Measurements from ENCODE around the gene RABGAP1L. TPM values are rescaled to one million over a fixed set of nuclear protein-coding genes. Genes with fewer than 3 reads are reported as not detected.
A peak's percentile ranks its signal among the peaks of the same experiment; 100 is the strongest.
"Not testable (repeated sequence)": the region's sequence is repeated elsewhere in the genome, so short reads cannot be mapped to it uniquely, and the experiment has no call there.

RABGAP1L gene
- total RNA-seq, 2 donors from 2014 or later: 53.4 to 101 TPM

GRCh38 chr1:174678657-174679056, 519.3 kb downstream of the RABGAP1L start:
- Mint-ChIP-seq H3K36me3 (no peaks in the 10 kb centered on the region), H3K9me3 (no peaks in the 10 kb centered on the region), H3K27ac (no peak overlapping the region), H3K4me3 (no peak overlapping the region), H3K27me3 (no peaks in the 10 kb centered on the region), H3K4me1 (ENCODE audit: low read depth in 2 of 2) (peaks cover 5 to 6% of the 10 kb centered on the region in 2 donors)
- no peak for DNase-seq (ENCODE audit: low spot score)
- no peak for ATAC-seq

GRCh38 chr1:174680101-174680500, 520.8 kb downstream of the RABGAP1L start:
- Mint-ChIP-seq H3K4me3 (no peak overlapping the region), H3K27ac (no peak overlapping the region), H3K9me3 (no peaks in the 10 kb centered on the region), H3K36me3 (no peaks in the 10 kb centered on the region), H3K27me3 (no peaks in the 10 kb centered on the region), H3K4me1 (ENCODE audit: low read depth in 2 of 2) (peaks cover 5 to 6% of the 10 kb centered on the region in 2 donors)
- no peak for ATAC-seq
- DNase-seq (ENCODE audit: low spot score): no peak

GRCh38 chr1:174682419-174683008, 523.2 kb downstream of the RABGAP1L start:
- peaks cover 10 to 15% of the 10 kb centered on the region in 2 donors for H3K4me1 Mint-ChIP-seq (ENCODE audit: low read depth in 2 of 2)

GRCh38 chr1:174686213-174686612, 526.9 kb downstream of the RABGAP1L start:
- Mint-ChIP-seq H3K27ac (peak overlapping the region in 1 of 2 donors; percentile 20), H3K36me3 (no peaks in the 10 kb centered on the region), H3K4me1 (ENCODE audit: low read depth in 2 of 2) (peaks cover 8 to 15% of the 10 kb centered on the region in 2 donors), H3K9me3 (no peaks in the 10 kb centered on the region), H3K4me3 (no peak overlapping the region), H3K27me3 (no peaks in the 10 kb centered on the region)
- ATAC-seq (peak in 1 of 2 donors; percentile 43), DNase-seq (ENCODE audit: low spot score) (no peak)

More at GRCh38 chr1:174682419-174683008, 523.2 kb downstream of the RABGAP1L start:
- Mint-ChIP-seq H3K36me3 (no peaks in the 10 kb centered on the region), H3K4me3 (no peak overlapping the region), H3K27me3 (no peaks in the 10 kb centered on the region), H3K27ac (no peak overlapping the region), H3K9me3 (no peaks in the 10 kb centered on the region)
- DNase-seq (ENCODE audit: low spot score) (no peak), ATAC-seq (no peak)

GRCh38 chr1:174689524-174689923, 530.2 kb downstream of the RABGAP1L start:
- Mint-ChIP-seq H3K9me3 (no peaks in the 10 kb centered on the region), H3K36me3 (no peaks in the 10 kb centered on the region), H3K4me3 (no peak overlapping the region), H3K27me3 (no peaks in the 10 kb centered on the region), H3K4me1 (ENCODE audit: low read depth in 2 of 2) (peaks cover 4 to 10% of the 10 kb centered on the region in 2 donors), H3K27ac (no peak overlapping the region)
- no peak for DNase-seq (ENCODE audit: low spot score)
- no peak for ATAC-seq

- peaks cover 3% of the 10 kb centered on the region for H3K9me3 Mint-ChIP-seq
Observed at GRCh38 chr1:174690266-174690665, 530.9 kb downstream of the RABGAP1L start.

GRCh38 chr1:174692313-174692712, 533.0 kb downstream of the RABGAP1L start:
- Mint-ChIP-seq H3K27ac (no peak overlapping the region), H3K9me3 (peaks cover 3% of the 10 kb centered on the region), H3K4me3 (no peak overlapping the region), H3K4me1 (ENCODE audit: low read depth in 2 of 2) (peaks cover 3 to 4% of the 10 kb centered on the region in 2 donors), H3K36me3 (peaks cover 6% of the 10 kb centered on the region), H3K27me3 (no peaks in the 10 kb centered on the region)
- DNase-seq (ENCODE audit: low spot score) (no peak), ATAC-seq (no peak)

More at GRCh38 chr1:174690266-174690665, 530.9 kb downstream of the RABGAP1L start:
- Mint-ChIP-seq H3K4me3 (no peak overlapping the region), H3K27ac (no peak overlapping the region), H3K27me3 (no peaks in the 10 kb centered on the region), H3K4me1 (ENCODE audit: low read depth in 2 of 2) (peaks cover 7 to 10% of the 10 kb centered on the region in 2 donors), H3K36me3 (peaks cover 5% of the 10 kb centered on the region)
- ATAC-seq: no peak
- no peak for DNase-seq (ENCODE audit: low spot score)

GRCh38 chr1:174693085-174693484, 533.8 kb downstream of the RABGAP1L start:
- Mint-ChIP-seq H3K27ac (no peak overlapping the region), H3K4me1 (ENCODE audit: low read depth in 2 of 2) (peaks cover 3 to 4% of the 10 kb centered on the region in 2 donors), H3K4me3 (no peak overlapping the region), H3K9me3 (peaks cover 3% of the 10 kb centered on the region), H3K36me3 (peaks cover 6% of the 10 kb centered on the region), H3K27me3 (no peaks in the 10 kb centered on the region)
- DNase-seq (ENCODE audit: low spot score) (no peak), ATAC-seq (no peak)

- H3K27me3 Mint-ChIP-seq; ATAC-seq; H3K27ac Mint-ChIP-seq; DNase-seq (ENCODE audit: low spot score); H3K4me1 Mint-ChIP-seq (ENCODE audit: low read depth in 2 of 2); H3K4me3 Mint-ChIP-seq; H3K36me3 Mint-ChIP-seq; H3K9me3 Mint-ChIP-seq: not testable (repeated sequence)
Observed at GRCh38 chr1:174693539-174693938, 534.2 kb downstream of the RABGAP1L start.

- H3K27me3 Mint-ChIP-seq: no peaks in the 10 kb centered on the region
- no peak overlapping the region for H3K27ac Mint-ChIP-seq
- peaks cover 11% of the 10 kb centered on the region for H3K36me3 Mint-ChIP-seq
- H3K4me1 Mint-ChIP-seq (ENCODE audit: low read depth in 2 of 2): peaks cover 3 to 4% of the 10 kb centered on the region in 2 donors
- ATAC-seq: no peak
- H3K9me3 Mint-ChIP-seq: peaks cover 3% of the 10 kb centered on the region
- no peak for DNase-seq (ENCODE audit: low spot score)
- H3K4me3 Mint-ChIP-seq: no peak overlapping the region
Observed at GRCh38 chr1:174696026-174696821, 536.9 kb downstream of the RABGAP1L start.

GRCh38 chr1:174700314-174700713, 541.0 kb downstream of the RABGAP1L start:
- Mint-ChIP-seq H3K4me3 (no peak overlapping the region), H3K27me3 (no peaks in the 10 kb centered on the region)
- DNase-seq (ENCODE audit: low spot score): no peak

GRCh38 chr1:174700775-174701174, 541.5 kb downstream of the RABGAP1L start:
- H3K4me1 Mint-ChIP-seq (ENCODE audit: low read depth in 2 of 2): peaks cover 0 to 4% of the 10 kb centered on the region in 2 donors
- H3K27me3 Mint-ChIP-seq: no peaks in the 10 kb centered on the region
- no peak for DNase-seq (ENCODE audit: low spot score)
- no peaks in the 10 kb centered on the region for H3K9me3 Mint-ChIP-seq
- H3K4me3 Mint-ChIP-seq: no peak overlapping the region
- ATAC-seq: no peak
- no peak overlapping the region for H3K27ac Mint-ChIP-seq
- peaks cover 5% of the 10 kb centered on the region for H3K36me3 Mint-ChIP-seq

More at GRCh38 chr1:174700314-174700713, 541.0 kb downstream of the RABGAP1L start:
- Mint-ChIP-seq H3K36me3 (peaks cover 6% of the 10 kb centered on the region), H3K9me3 (no peaks in the 10 kb centered on the region), H3K27ac (no peak overlapping the region), H3K4me1 (ENCODE audit: low read depth in 2 of 2) (peaks cover 0 to 4% of the 10 kb centered on the region in 2 donors)
- no peak for ATAC-seq

GRCh38 chr1:174701565-174701964, 542.2 kb downstream of the RABGAP1L start:
- H3K36me3 Mint-ChIP-seq: peaks cover 5% of the 10 kb centered on the region
- H3K4me1 Mint-ChIP-seq (ENCODE audit: low read depth in 2 of 2): peaks cover 0 to 3% of the 10 kb centered on the region in 2 donors
- no peak for DNase-seq (ENCODE audit: low spot score)
- no peak overlapping the region for H3K4me3 Mint-ChIP-seq
- no peaks in the 10 kb centered on the region for H3K9me3 Mint-ChIP-seq
- ATAC-seq: no peak
- H3K27me3 Mint-ChIP-seq: no peaks in the 10 kb centered on the region
- no peak overlapping the region for H3K27ac Mint-ChIP-seq

GRCh38 chr1:174702011-174702410, 542.7 kb downstream of the RABGAP1L start:
- Mint-ChIP-seq H3K4me3 (no peak overlapping the region), H3K27ac (no peak overlapping the region), H3K9me3 (no peaks in the 10 kb centered on the region), H3K27me3 (no peaks in the 10 kb centered on the region), H3K36me3 (peaks cover 5% of the 10 kb centered on the region), H3K4me1 (ENCODE audit: low read depth in 2 of 2) (no peaks in the 10 kb centered on the region)
- DNase-seq (ENCODE audit: low spot score): no peak
- ATAC-seq: no peak

All from natural killer cell treated with Interleukin-12 subunit alpha and Interleukin-12 subunit beta and Interleukin-15 and Interleukin-18, amount 100 ng/mL, for 72 hours (primary cell).